Suppressor macrophage treated with lipopolysaccharide for 4 hours (primary cell): ENCODE measurements around the gene ACSM6.
A peak's percentile ranks its signal among the peaks of the same experiment; 100 is the strongest.
"Not testable (repeated sequence)": the region's sequence is repeated elsewhere in the genome, so short reads cannot be mapped to it uniquely, and the experiment has no call there.

Experiments used
- DNase-seq: peaks from one replicate; pipeline ENCODE4 v3.0.0-alpha.2; 2020

ACSM6 gene

GRCh38 chr10:95220539-95220938 is 26.5 kb downstream of the ACSM6 start:
- no peak for DNase-seq

- DNase-seq = no peak
Measured at GRCh38 chr10:95221124-95221523, 27.1 kb downstream of the ACSM6 start.

DNA sequence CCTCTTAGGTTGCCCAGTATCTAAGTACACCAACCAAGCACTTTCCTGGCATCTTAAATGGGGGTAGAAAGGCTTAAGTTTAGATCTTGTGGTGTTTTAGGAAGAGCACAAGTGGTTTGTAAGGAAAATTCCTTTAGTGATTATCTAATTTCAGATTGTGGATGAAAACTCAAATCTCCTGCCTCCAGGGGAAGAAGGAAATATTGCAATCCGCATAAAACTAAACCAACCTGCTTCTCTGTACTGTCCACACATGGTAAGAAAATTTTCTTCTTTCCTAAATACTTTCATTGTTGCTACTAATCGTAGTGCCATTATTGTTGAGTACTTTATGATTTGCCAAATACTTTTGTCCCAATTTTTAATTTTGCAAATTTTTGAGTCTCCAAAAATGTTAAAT is 31.1 kb downstream of the ACSM6 start:
- DNase-seq = no peak

- not testable (repeated sequence) for DNase-seq
Measured at GRCh38 chr10:95228934-95229723, 35.1 kb downstream of the ACSM6 start.

DNA sequence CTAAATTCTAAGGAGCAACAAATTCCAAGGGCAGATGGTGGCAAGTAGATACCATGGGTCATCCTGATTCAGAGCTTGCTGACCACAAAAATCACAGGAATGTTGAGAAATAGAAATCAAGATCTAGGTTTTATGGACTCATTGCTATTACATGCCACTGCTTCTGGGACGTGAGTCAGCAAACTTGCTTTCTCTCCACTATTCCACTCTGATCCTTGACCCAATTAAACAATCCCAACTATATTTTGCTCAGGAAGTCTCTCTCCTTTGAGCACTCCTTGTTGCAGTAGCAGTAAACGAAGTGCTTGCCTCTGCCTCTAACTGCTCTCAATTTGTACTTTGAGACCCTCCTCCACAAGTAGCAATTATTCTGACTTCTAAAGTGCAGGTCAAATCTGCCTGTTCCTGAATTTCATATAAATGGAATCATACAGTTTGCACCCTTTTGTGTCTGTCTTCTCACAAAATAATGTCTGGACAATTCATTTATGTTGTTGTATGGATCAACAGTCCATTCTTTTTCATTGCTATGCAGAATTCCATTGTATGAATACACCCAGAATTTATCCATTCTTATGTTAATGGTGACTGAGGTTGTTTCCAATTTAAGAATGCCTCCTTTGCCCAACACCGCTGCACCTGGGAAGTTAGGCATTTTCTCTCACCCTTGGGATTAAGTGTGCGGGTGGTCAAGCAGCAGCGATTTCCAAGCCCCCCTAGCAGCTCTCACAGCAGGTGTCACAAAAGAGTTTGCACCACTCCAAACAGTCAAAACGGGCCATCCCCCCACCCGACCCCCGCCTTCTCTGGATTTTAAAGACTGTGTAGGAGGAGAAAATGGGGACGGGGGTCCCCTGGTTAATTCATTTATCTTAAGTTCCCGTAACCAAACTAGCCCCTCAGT is 35.9 kb downstream of the ACSM6 start:
- DNase-seq = no peak

DNA sequence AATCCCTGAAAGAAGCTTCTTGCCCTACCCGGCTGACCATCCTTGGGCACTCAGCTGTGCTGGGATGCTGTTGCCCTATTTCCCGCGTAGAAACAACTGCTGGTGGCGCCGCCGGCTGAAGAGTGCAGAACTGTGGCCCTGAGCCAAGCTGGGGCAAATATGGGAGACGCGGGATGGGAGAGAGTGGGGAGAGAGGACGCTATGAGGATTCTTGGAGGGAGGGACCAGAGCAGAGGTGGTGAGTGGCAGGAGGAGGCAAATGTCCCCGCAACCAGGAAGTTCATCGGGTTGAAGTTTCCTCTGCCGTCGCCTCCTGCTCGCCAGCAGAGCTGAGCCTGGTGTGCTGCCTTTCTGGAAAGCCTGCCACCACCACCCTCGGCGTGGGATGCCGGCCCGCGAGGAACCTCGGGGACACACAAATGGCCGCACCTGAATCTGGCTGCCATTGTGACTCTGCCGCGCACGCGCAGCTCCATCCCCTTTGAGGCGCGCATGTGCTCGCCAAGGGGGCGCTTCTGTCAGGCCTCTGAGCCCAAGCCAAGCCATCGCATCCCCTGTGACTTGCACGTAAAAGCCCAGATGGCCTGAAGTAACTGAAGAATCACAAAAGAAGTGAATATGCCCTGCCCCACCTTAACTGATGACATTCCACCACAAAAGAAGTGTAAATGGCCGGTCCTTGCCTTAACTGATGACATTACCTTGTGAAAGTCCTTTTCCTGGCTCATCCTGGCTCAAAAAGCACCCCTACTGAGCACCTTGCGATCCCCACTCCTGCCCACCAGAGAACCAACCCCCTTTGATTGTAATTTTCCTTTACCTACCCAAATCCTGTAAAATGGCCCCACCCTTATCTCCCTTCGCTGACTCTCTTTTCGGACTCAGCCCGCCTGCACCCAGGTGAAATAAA is 36.9 kb downstream of the ACSM6 start:
- peak; percentile 39 for DNase-seq

DNA sequence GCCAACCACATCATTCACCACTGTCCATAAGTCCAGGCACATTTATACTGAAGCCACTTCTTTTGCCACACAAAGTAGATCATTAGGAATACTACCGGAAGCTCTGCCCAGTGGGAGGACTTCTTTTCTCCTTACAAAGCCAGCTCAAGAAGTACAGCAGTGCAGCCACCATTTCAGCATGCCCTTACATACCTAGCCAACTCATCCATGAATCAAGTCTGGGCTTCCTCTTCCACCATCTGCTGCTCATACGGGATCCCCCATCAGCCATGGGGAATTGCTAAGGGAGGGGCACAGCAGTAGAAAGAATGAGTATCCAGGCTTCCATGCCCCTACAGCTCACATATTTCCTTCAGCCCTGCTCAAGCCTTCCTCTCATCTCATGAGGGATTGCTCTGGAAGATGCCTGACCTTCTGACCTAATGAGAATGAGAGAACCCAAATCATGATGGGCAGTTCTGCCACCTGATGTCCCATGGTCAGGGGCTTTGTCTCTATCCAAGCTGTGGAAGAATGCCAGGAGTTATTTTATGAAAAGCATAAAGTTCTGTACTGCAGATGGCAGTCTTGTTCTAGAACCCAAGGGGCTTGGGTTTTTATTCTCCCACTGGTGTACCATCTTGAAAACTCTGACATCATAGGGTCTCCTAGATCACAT is 39.5 kb downstream of the ACSM6 start:
- no peak for DNase-seq

- DNase-seq = no peak
Measured at GRCh38 chr10:95234951-95235350, 40.9 kb downstream of the ACSM6 start.

DNA sequence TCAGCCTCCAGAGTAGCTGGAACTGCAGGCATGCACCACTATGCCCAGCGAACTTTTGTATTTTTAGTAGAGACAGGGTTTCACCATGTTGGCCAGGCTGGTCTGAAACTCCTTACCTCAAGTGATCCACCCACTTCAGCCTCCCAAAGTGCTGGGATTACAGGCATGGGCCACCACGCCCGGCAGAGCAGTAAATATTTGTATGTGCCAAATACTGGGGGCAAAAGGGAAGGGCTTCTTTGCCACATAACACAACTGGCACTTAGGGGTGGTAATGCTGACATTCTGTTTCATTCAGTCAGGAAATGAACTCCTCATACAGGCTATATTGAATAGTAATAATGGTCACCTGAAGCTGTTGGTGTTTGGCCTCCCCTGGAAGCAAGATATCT is 41.6 kb downstream of the ACSM6 start:
- DNase-seq = no peak

DNA sequence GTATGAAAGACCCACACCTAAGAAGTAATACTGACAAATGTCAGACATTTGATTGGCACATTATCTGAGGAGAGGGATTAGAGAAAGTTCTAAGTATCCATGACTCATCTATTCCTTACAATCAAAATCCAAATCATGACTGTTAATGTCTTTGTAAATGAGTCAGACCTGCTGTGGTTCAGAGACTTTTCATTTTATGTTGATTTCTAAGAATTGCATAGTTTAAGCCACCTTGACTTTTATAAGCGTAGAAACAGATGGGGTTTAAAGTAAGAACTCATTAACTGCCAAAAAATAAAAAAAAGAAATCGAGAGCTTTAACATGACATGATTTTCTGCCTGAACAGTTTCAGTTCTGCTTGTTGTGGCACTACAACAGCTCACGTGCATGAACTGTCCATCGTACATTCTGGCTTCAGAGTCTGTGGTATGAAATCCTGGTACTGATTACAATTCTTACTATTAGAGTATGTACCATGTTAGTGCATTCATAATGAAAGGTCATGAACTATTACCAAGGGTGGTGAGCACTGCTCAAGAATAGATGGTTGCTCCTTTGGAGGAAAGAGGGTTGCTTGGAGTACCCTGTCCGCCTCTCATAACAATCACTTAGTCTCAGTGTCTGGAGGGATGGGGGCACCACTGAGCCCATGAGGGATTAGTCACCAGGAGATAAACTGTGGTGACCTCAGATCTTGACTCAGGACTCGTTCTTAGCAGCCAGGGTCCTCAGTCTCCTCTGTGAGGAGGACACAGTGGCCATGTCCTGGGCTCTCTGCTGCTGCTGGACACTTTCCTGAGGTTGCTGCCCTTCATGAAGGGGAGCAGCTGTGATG is 42.2 kb downstream of the ACSM6 start:
- peak; percentile 35 for DNase-seq

GRCh38 chr10:95237376-95238170 is 43.5 kb downstream of the ACSM6 start:
- DNase-seq = no peak

GRCh38 chr10:95240096-95240495 is 46.1 kb downstream of the ACSM6 start:
- DNase-seq = not testable (repeated sequence)

- no peak for DNase-seq
Measured at GRCh38 chr10:95240811-95241210, 46.8 kb downstream of the ACSM6 start.

- DNase-seq = no peak
Measured at GRCh38 chr10:95241533-95241932, 47.5 kb downstream of the ACSM6 start.

DNA sequence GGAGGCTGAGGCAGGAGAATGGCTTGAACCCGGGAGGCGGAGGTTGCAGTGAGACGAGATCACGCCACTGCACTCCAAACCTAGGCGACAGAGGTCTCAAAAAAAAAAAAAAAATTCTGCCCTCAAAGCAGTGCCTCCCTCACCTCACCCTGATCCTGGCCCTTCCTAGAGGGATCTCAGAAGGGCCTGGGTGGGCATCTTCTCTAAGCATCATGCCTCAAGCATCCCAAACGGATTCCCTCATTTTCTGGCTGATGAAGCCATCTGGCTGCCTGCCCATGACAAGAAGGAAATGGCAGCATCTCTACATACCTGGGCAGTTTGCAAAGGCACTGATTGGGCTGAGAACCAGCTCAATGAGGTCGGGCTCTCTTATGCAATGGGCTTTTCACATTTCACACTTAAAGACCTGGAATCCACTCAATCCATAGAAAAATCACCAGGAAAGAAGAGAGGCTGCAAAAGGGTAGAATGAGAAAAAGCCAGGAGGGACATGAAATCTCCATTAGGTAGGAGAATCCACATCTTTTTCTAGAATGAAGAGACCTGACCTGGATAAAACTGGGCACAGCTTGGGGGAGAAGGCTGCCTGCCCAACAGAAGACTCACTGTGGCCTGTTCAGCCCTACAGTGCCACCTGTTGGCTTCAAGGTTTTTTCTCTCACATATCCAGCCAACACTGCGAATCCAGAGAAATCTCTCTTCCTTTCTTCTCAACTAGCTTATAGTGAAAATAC is 48.7 kb downstream of the ACSM6 start:
- peak; percentile 52 for DNase-seq

- DNase-seq = no peak
Measured at GRCh38 chr10:95243318-95243617, 49.2 kb downstream of the ACSM6 start.

GRCh38 chr10:95244152-95244551 is 50.1 kb downstream of the ACSM6 start:
- DNase-seq = no peak

- no peak for DNase-seq
Measured at GRCh38 chr10:95245425-95246055, 51.5 kb downstream of the ACSM6 start.

GRCh38 chr10:95246582-95247051 is 52.6 kb downstream of the ACSM6 start:
- DNase-seq = peak; percentile 84
